Activated CD8-positive, alpha-beta memory T cell treated with anti-CD3 and anti-CD28 coated beads for 24 hours (primary cell): ENCODE results near the gene ARHGAP22.

ENCODE experiments used
- DNase-seq: peaks from one replicate; pipeline ENCODE4 v3.0.0-alpha.2; 2020

Gene ARHGAP22

DNA sequence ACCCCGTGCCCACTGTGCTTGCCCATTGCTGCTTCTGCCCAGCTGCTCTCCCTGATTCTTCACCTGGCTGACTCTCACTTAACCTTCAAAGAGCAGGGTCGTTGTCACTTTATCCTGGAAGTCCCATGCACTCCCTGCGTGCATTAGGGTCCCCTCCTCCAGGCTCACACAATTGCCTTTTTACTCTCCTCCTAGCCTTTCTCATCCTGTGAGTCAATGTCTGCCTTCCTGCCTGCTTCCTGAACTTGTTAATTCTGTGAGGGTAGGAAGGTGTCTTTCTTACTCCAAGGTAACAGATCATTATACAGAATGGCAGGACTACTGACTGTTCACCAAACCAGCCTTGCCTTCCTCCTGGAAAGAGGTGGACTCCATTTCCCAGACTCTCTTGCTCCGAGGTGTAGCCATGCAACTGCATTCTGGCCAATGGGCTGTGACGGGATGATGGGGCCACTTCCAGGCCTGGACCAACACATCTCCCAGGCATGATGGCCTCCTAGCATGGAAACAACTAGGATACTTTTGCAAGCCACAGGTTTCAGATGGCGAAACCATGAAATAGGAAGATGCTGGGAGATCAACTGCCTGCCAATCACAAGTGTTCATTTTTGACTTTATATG, 54.7 kb downstream of the ARHGAP22 start:
- peak; percentile 28 for DNase-seq

GRCh38 chr10:48549236-48549635, 55.6 kb downstream of the ARHGAP22 start:
- DNase-seq, result no peak

DNA sequence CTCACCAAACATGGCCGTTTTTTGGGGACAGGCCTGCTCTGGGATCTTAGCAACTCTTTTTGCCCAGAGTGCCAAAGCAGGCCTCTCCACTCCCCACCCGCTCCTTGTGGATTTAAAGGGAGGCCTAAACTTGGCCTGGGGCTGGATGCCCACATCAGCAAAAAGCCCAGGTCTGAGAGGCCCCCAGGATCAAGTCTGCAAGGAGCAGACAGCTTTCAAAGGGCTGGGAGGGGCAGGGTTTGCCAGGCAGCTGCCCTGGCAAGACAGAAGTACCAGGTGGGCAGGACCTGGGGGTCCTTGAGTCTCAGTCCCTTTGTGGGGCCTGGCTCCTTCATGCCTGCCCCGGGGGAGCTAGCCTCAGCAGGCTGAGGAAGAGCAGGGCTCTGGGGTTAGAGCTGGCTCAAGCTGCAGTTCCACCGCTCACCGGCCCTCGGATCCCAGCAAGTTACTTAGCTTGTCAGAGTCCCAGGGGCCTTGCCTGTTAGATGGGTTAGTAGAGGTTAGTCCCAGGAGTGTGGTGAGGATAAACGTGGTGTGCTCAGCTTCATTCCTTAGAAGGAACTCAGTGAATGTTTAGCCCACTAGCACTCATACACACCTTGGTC, 56.2 kb downstream of the ARHGAP22 start:
- DNase-seq, result no peak

DNA sequence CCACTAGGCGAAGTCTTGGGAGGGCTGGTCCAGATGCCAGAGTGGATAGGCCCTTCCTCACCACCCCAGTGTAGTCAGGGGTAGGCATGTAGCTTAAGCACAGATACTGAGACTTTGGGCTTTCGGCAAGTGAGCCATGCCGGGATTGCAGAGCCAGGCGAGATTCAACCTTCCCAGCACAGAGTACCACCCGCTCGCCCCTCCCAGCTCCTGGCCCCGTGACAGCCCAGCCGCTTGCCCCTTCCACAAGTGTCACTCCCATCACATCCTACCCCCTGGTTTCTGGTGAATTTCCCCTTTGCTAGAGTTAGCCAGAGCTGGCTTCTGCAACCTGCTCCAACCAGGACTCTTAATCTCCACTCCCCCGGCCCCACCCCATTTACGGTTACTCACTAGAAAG, 56.9 kb downstream of the ARHGAP22 start:
- no peak for DNase-seq

DNA sequence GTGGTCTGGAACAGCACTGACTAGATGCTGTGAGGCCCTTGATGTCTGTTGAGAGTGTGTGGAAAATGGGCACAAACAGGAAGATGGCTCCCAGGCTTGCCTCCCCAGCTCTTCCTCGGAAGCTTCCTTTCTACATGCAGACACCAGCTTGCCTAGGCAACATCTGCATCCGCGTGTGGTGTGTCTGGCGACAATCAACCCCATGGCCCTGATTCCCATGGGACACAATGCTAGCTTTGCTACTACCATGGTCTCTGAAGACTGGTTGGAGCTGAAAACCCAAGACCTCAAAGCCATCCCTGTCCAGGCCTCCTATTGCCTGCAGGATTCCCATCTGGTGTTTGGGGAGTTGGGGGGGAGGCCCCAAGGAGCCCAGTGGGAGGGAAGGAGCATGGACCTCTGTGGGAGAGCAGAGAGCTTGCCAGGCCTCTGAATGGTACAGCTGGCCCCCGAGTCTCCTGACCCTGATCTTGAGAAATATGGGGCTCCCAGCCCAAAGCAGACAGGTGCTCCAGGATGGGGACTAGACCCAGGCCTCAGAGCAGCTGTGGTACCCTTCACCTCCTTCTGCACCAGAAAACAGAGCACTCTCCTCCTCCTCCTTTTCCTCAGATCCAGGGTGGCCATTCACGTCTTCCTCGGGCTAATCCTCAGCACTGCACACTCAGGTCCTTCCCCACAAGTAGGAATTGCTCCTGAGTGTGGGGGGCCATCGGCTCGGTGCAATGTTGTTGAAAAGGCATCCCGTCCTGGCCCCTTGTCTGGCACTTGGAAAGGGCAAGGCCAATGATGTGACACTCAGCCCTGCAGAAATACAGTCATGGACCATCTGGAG, 57.6 kb downstream of the ARHGAP22 start:
- no peak for DNase-seq

- no peak for DNase-seq
Observed at GRCh38 chr10:48545462-48546145, 59.3 kb downstream of the ARHGAP22 start.

GRCh38 chr10:48543182-48543844, 61.6 kb downstream of the ARHGAP22 start:
- DNase-seq, result no peak

GRCh38 chr10:48542471-48543181, 62.2 kb downstream of the ARHGAP22 start:
- DNase-seq, result no peak

GRCh38 chr10:48541144-48541795, 63.6 kb downstream of the ARHGAP22 start:
- DNase-seq, result peak; percentile 47

DNA sequence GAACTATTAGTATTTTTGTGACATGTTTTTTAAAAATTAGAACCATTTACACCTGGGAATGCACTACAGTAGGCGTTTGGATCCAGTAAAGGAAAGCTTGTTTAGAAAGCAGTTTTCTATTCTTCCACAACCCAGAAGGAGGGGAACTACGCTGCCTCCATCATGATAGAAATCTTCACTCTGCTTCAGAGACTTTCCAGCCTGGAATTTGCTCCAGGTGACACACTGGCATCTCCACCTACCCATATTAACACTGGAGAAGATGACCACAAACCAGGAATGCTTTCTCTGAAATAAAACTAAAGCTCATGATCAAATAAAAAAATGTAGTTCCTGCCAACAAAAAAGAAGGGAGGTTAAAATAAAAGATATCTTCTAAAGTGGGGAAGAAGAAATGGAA, 66.3 kb downstream of the ARHGAP22 start:
- no peak for DNase-seq

GRCh38 chr10:48536916-48537890, 67.7 kb downstream of the ARHGAP22 start:
- DNase-seq, result peak; percentile 30

DNA sequence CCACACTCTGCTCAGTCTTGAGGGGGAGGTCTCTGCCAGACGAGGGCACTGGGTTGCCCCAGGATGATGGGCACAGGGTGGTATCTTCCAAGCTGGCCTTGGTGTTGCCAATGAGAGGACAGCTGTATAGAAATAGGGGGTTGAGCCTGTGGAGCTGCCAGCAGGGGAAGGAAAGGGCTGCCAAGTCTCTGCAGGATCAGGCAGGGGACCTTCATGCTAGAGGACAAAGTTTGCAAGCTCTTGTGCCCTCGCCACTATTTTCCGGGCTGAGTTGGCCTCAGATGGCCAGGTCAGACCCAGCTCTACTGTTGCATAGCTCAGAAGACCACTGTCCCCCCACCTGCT, 68.7 kb downstream of the ARHGAP22 start:
- DNase-seq, result peak; percentile 28

GRCh38 chr10:48535416-48536155, 69.3 kb downstream of the ARHGAP22 start:
- DNase-seq, result peak; percentile 32

DNA sequence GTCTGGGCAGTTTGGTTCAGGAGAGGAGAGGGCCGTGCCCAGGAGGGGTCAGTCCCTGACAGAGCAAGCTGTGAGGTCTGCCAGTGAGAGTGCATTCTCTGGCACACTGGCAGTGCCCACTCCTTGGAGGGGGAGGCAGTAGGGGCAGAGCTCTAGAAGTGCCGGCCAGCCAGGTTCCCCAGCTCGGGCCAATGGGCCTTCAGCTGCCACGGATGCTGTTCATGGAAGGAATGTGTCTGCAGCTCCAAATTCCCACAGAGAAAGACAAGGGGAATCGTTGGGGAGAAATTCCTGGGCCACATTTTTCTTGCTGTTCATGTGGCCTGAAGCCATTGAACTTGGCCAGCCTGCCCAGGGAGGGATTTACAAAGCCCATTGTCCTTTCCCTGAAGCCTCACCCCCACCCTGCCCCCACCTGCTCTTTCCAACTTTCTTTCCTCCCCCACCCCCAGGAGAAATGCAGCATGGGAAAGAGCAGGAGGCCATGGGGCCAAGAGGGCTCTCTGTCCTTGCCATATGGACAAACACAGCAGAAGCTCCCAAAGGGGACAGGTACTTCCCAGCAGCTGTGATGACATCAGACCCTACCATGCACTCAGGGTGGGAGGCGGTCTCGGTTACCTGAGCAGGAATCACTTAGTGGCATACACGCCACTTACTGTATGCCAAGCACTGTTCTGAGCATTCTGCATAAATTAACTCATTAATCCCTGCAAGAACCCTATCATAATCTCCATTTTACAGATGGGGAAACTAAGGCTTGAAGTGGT, 70.7 kb downstream of the ARHGAP22 start:
- no peak for DNase-seq

DNA sequence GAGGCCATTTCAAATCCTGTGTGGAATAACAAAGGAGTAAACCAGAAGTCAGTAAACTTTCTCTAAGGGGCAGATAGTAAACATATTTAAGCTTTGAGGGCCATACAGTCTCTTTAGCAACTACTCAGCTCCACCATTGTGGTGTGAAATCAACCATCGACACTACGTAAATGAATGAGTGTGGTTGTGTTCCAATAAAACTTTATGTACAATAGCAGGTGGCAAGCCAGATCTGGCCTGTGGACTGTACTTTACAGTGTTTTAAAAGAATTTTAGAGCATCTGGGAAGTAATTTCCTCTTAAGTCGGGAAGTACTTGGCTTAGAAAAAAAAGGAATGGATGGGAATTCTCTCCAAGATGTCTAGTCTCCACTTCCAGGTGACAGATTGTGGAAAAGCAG, 71.3 kb downstream of the ARHGAP22 start:
- DNase-seq, result no peak

GRCh38 chr10:48531486-48531885, 73.4 kb downstream of the ARHGAP22 start:
- DNase-seq, result no peak

DNA sequence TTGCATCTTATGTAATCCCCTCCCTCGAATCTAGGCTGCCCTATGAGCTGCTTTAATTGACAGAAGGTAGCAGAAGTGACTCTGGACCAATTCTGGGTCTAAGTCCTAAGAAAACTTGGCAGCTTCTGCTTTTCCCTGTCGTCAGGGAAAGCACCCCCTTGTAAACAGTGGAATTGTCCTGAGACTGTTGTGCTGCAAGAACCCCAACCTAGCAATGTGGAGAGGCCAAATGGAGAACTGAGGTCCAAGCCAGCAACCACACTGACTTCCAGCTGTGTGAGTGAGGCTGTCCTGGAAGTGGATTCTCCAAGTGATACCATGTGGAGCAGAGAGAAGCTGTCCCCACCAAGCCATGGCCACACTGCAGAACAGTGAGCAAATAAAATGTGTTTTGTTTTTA, 75.5 kb downstream of the ARHGAP22 start:
- no peak for DNase-seq

- peak; percentile 19 for DNase-seq
Observed at GRCh38 chr10:48527756-48528155, 77.1 kb downstream of the ARHGAP22 start.
